Measurements from ENCODE around the gene VSIG8.

The VSIG8 gene

DNA sequence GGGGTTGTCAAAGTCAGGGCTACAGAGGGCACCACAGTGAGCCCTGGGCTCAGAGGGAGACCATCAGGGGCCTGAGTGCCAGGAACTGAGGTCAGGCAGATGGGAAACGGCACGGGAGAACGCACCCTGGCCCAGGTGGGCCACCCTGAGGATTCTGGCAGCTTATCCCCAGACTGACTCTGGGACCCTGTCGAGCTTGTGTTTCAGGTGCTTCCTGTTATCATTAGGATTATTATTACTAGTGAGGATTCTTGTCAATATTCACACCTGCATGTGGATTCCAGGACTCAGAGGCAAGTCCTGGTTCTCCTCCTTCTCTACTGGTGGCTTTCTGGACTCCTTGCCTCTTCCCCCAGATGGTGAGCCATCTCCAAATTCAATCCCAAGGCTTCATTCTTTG lies 15.2 kb downstream of the VSIG8 start:
- no peak for DNase-seq
- TF ChIP-seq, protein P1, sequence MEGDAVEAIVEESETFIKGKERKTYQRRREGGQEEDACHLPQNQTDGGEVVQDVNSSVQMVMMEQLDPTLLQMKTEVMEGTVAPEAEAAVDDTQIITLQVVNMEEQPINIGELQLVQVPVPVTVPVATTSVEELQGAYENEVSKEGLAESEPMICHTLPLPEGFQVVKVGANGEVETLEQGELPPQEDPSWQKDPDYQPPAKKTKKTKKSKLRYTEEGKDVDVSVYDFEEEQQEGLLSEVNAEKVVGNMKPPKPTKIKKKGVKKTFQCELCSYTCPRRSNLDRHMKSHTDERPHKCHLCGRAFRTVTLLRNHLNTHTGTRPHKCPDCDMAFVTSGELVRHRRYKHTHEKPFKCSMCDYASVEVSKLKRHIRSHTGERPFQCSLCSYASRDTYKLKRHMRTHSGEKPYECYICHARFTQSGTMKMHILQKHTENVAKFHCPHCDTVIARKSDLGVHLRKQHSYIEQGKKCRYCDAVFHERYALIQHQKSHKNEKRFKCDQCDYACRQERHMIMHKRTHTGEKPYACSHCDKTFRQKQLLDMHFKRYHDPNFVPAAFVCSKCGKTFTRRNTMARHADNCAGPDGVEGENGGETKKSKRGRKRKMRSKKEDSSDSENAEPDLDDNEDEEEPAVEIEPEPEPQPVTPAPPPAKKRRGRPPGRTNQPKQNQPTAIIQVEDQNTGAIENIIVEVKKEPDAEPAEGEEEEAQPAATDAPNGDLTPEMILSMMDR (IDR thresholded peaks at IDR 0.05) = no peak
- Mint-ChIP-seq H3K9me3 (no peaks in the 10 kb centered on the region), H3K27me3 (ENCODE audit: low read depth, poor library complexity) (peaks cover 74% of the 10 kb centered on the region), H3K27ac (no peak overlapping the region), H3K4me3 (no peak overlapping the region), H3K36me3 (ENCODE audit: low read depth) (no peaks in the 10 kb centered on the region), H3K4me1 (peaks cover 7% of the 10 kb centered on the region)

DNA sequence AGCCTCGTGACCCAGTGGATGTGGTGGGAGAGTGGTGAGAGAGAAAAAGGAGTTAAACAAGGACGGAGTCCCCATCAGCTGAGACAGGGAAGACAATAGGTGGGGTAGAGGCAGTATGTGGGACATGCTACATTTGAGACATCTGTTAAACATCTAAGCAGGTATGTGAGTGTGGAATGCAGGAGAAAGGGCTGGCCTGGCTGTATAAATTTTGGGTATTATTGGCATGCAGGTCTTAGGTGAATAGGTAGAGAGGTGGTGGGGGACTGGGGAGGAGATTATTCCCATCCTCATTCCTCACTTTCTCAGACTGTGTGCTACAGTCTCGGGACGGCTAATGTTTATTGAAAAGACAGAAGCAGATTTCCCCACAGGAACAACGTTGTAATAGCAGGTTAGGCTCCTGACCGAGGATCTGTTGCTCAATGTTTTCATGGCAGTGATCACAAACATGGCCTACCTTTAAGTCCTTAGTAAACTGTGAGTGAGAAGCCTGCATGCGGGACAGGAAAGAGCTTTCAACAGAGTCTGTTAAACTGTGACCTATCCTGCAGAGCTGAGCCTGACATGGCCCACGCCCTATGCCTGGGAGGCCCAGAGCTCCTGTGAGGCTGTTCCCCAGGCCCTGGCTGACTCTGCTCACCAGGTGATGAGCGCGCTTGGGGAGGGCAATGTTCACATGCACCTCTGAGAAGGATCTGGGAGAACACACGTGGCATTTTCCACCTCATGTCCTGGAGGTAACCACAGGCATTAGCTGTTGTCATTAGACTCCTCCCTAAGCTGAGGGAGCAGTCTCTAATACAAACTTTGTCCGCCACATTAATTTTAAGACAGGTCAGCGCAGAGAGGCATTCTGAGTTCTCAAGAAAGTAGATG lies 16.5 kb downstream of the VSIG8 start:
- DNase-seq = no peak
- H3K9me3 Mint-ChIP-seq = no peaks in the 10 kb centered on the region
- H3K27ac Mint-ChIP-seq = no peak overlapping the region
- H3K4me3 Mint-ChIP-seq = no peak overlapping the region
- TF ChIP-seq, protein P1 (IDR thresholded peaks at IDR 0.05) = no peak
- peaks cover 15% of the 10 kb centered on the region for H3K4me1 Mint-ChIP-seq
- peaks cover 69% of the 10 kb centered on the region for H3K27me3 Mint-ChIP-seq (ENCODE audit: low read depth, poor library complexity)
- H3K36me3 Mint-ChIP-seq (ENCODE audit: low read depth) = no peaks in the 10 kb centered on the region

GRCh38 chr1:159843459-159843858 lies 19.0 kb downstream of the VSIG8 start:
- Mint-ChIP-seq H3K27me3 (ENCODE audit: low read depth, poor library complexity) (peaks cover 61% of the 10 kb centered on the region), H3K4me3 (no peak overlapping the region), H3K9me3 (no peaks in the 10 kb centered on the region), H3K36me3 (ENCODE audit: low read depth) (no peaks in the 10 kb centered on the region), H3K4me1 (peaks cover 15% of the 10 kb centered on the region), H3K27ac (no peak overlapping the region)
- TF ChIP-seq, protein P1 (IDR thresholded peaks at IDR 0.05) = no peak
- no peak for DNase-seq

GRCh38 chr1:159841749-159842148 lies 20.7 kb downstream of the VSIG8 start:
- Mint-ChIP-seq H3K9me3 (no peaks in the 10 kb centered on the region), H3K4me3 (no peak overlapping the region), H3K4me1 (peaks cover 15% of the 10 kb centered on the region), H3K27me3 (ENCODE audit: low read depth, poor library complexity) (peaks cover 55% of the 10 kb centered on the region), H3K36me3 (ENCODE audit: low read depth) (no peaks in the 10 kb centered on the region), H3K27ac (no peak overlapping the region)
- TF ChIP-seq, protein P1 (IDR thresholded peaks at IDR 0.05) = no peak
- no peak for DNase-seq

- Mint-ChIP-seq H3K27me3 (ENCODE audit: low read depth, poor library complexity) (peaks cover 41% of the 10 kb centered on the region), H3K4me3 (no peak overlapping the region), H3K36me3 (ENCODE audit: low read depth) (no peaks in the 10 kb centered on the region), H3K9me3 (no peaks in the 10 kb centered on the region), H3K27ac (no peak overlapping the region), H3K4me1 (peaks cover 9% of the 10 kb centered on the region)
- DNase-seq = no peak
- TF ChIP-seq, protein P1 (IDR thresholded peaks at IDR 0.05) = no peak
Observed at GRCh38 chr1:159839116-159839849, 23.2 kb downstream of the VSIG8 start.
